Stimulated activated effector memory CD8-positive, alpha-beta T cell treated with anti-CD3 and anti-CD28 coated beads, Interleukin-12 subunit alpha, Interleukin-12 subunit beta, amount 100 ng/mL, for 72 hours (primary cell): ENCODE data around the gene GTF2H1.

Experiments
- ATAC-seq: fragments of 150-1000 bp; cut with Tn5 transposase; 2 replicates; pipeline ENCODE4 v1.10.0; 2021
- DNase-seq, 2 donors: peaks; one replicate each; pipeline ENCODE4 v3.0.0; 2021 to 2022; ENCODE audit warnings: low spot score in 2 of 2
- H3K27ac Mint-ChIP-seq: one replicate; pipeline ENCODE4 v1.8.0; 2022; ENCODE audit warnings: mild to moderate bottlenecking, mixed read lengths
- H3K36me3 Mint-ChIP-seq: one replicate; pipeline ENCODE4 v1.8.0; 2022; ENCODE audit warnings: mild to moderate bottlenecking, mixed read lengths
- H3K4me1 Mint-ChIP-seq: one replicate; pipeline ENCODE4 v1.8.0; 2022; ENCODE audit warnings: mixed read lengths
- H3K4me3 Mint-ChIP-seq: one replicate; pipeline ENCODE4 v1.8.0; 2022; ENCODE audit warnings: mild to moderate bottlenecking, mixed read lengths
- H3K9me3 Mint-ChIP-seq: one replicate; pipeline ENCODE4 v1.8.0; 2022; ENCODE audit warnings: mixed read lengths

The GTF2H1 gene

GRCh38 chr11:18321969-18322711 lies at the start of gene GTF2H1, which contains the start of gene HPS5:
Gene GTF2H1, plus strand, starts transcription at chr11:18322567. Its CDS starts 10,508 bp downstream, at chr11:18333075.
Gene HPS5, minus strand, starts transcription at chr11:18322140. Its CDS starts 4,282 bp downstream, at chr11:18317858.
- peak within 1 kb of the TSS; percentile 87 for H3K4me3 Mint-ChIP-seq
- peak within 1 kb of the TSS; percentile 99 for H3K27ac Mint-ChIP-seq
- no peaks in the 10 kb centered on the region for H3K9me3 Mint-ChIP-seq
- peak; percentile 96 for ATAC-seq
- DNase-seq: peak; percentile 89 to 98
- H3K36me3 Mint-ChIP-seq: peaks cover 56% of the 10 kb centered on the region
- peaks cover 53% of the 10 kb centered on the region for H3K4me1 Mint-ChIP-seq

- H3K4me1 Mint-ChIP-seq: peaks cover 8% of the 10 kb centered on the region
- no peaks in the 10 kb centered on the region for H3K9me3 Mint-ChIP-seq
- H3K36me3 Mint-ChIP-seq: peaks cover 42% of the 10 kb centered on the region
- H3K4me3 Mint-ChIP-seq: no peak overlapping the region
- ATAC-seq (no peak), DNase-seq (no peak)
- H3K27ac Mint-ChIP-seq: no peak overlapping the region
Observed at GRCh38 chr11:18277565-18278271, 44.6 kb upstream of the GTF2H1 start.

GRCh38 chr11:18280438-18281045 lies 41.8 kb upstream of the GTF2H1 start:
- Mint-ChIP-seq H3K27ac (peak overlapping the region; percentile 78), H3K4me1 (peaks cover 8% of the 10 kb centered on the region), H3K9me3 (no peaks in the 10 kb centered on the region), H3K4me3 (no peak overlapping the region), H3K36me3 (peaks cover 71% of the 10 kb centered on the region)
- DNase-seq: no peak
- ATAC-seq: peak; percentile 64

- Mint-ChIP-seq H3K36me3 (peaks cover 91% of the 10 kb centered on the region), H3K9me3 (no peaks in the 10 kb centered on the region), H3K4me3 (no peak overlapping the region), H3K4me1 (peaks cover 8% of the 10 kb centered on the region), H3K27ac (no peak overlapping the region)
- DNase-seq (no peak), ATAC-seq (no peak)
Observed at GRCh38 chr11:18282626-18283025, 39.7 kb upstream of the GTF2H1 start.

GRCh38 chr11:18285841-18286240 lies 36.5 kb upstream of the GTF2H1 start:
- Mint-ChIP-seq H3K36me3 (peaks cover 86% of the 10 kb centered on the region), H3K4me1 (peaks cover under 1% of the 10 kb centered on the region), H3K27ac (no peak overlapping the region), H3K4me3 (no peak overlapping the region), H3K9me3 (no peaks in the 10 kb centered on the region)
- no peak for DNase-seq
- ATAC-seq: no peak

- H3K4me1 Mint-ChIP-seq: no peaks in the 10 kb centered on the region
- no peak overlapping the region for H3K27ac Mint-ChIP-seq
Observed at GRCh38 chr11:18288911-18289310, 33.5 kb upstream of the GTF2H1 start.

GRCh38 chr11:18294862-18295261 lies 27.5 kb upstream of the GTF2H1 start:
- Mint-ChIP-seq H3K36me3 (peaks cover 94% of the 10 kb centered on the region), H3K4me1 (no peaks in the 10 kb centered on the region), H3K4me3 (no peak overlapping the region), H3K27ac (no peak overlapping the region), H3K9me3 (no peaks in the 10 kb centered on the region)
- peak; percentile 82 for ATAC-seq
- DNase-seq: no peak

More at GRCh38 chr11:18288911-18289310, 33.5 kb upstream of the GTF2H1 start:
- no peak overlapping the region for H3K4me3 Mint-ChIP-seq
- peaks cover 82% of the 10 kb centered on the region for H3K36me3 Mint-ChIP-seq
- no peak for DNase-seq
- no peak for ATAC-seq
- H3K9me3 Mint-ChIP-seq: no peaks in the 10 kb centered on the region

GRCh38 chr11:18295316-18295715 lies 27.1 kb upstream of the GTF2H1 start:
- Mint-ChIP-seq H3K27ac (no peak overlapping the region), H3K4me1 (no peaks in the 10 kb centered on the region), H3K4me3 (no peak overlapping the region), H3K36me3 (peaks cover 96% of the 10 kb centered on the region), H3K9me3 (no peaks in the 10 kb centered on the region)
- ATAC-seq (no peak), DNase-seq (no peak)

GRCh38 chr11:18299721-18300120 lies 22.6 kb upstream of the GTF2H1 start:
- no peak for ATAC-seq
- no peaks in the 10 kb centered on the region for H3K4me1 Mint-ChIP-seq

GRCh38 chr11:18304745-18305144 lies 17.6 kb upstream of the GTF2H1 start:
- Mint-ChIP-seq H3K27ac (no peak overlapping the region), H3K9me3 (no peaks in the 10 kb centered on the region), H3K36me3 (peaks cover 97% of the 10 kb centered on the region), H3K4me1 (no peaks in the 10 kb centered on the region), H3K4me3 (no peak overlapping the region)
- DNase-seq (no peak), ATAC-seq (no peak)

More at GRCh38 chr11:18299721-18300120, 22.6 kb upstream of the GTF2H1 start:
- no peak for DNase-seq
- Mint-ChIP-seq H3K27ac (no peak overlapping the region), H3K9me3 (no peaks in the 10 kb centered on the region), H3K36me3 (peaks cover 97% of the 10 kb centered on the region), H3K4me3 (no peak overlapping the region)

- Mint-ChIP-seq H3K36me3 (peaks cover 97% of the 10 kb centered on the region), H3K9me3 (no peaks in the 10 kb centered on the region), H3K27ac (peak overlapping the region; percentile 56), H3K4me3 (no peak overlapping the region), H3K4me1 (no peaks in the 10 kb centered on the region)
- ATAC-seq (no peak), DNase-seq (no peak)
Observed at GRCh38 chr11:18307461-18308139, 14.8 kb upstream of the GTF2H1 start.

- DNase-seq (no peak), ATAC-seq (no peak)
- Mint-ChIP-seq H3K4me1 (no peaks in the 10 kb centered on the region), H3K27ac (peak overlapping the region; percentile 56), H3K4me3 (no peak overlapping the region), H3K36me3 (peaks cover 94% of the 10 kb centered on the region), H3K9me3 (no peaks in the 10 kb centered on the region)
Observed at GRCh38 chr11:18308242-18308641, 14.1 kb upstream of the GTF2H1 start.

GRCh38 chr11:18309691-18310090 lies 12.7 kb upstream of the GTF2H1 start:
- peaks cover 80% of the 10 kb centered on the region for H3K36me3 Mint-ChIP-seq
- H3K27ac Mint-ChIP-seq: no peak overlapping the region
- DNase-seq (no peak), ATAC-seq (no peak)
- no peaks in the 10 kb centered on the region for H3K9me3 Mint-ChIP-seq
- H3K4me1 Mint-ChIP-seq: peaks cover 2% of the 10 kb centered on the region
- no peak overlapping the region for H3K4me3 Mint-ChIP-seq

- no peak for ATAC-seq
- Mint-ChIP-seq H3K36me3 (peaks cover 69% of the 10 kb centered on the region), H3K27ac (no peak overlapping the region), H3K9me3 (no peaks in the 10 kb centered on the region), H3K4me1 (peaks cover 8% of the 10 kb centered on the region), H3K4me3 (no peak overlapping the region)
- no peak for DNase-seq
Observed at GRCh38 chr11:18310800-18311340, 11.5 kb upstream of the GTF2H1 start.

- DNase-seq (no peak), ATAC-seq (no peak)
- H3K4me1 Mint-ChIP-seq: peaks cover 8% of the 10 kb centered on the region
- H3K9me3 Mint-ChIP-seq: no peaks in the 10 kb centered on the region
- H3K36me3 Mint-ChIP-seq: peaks cover 68% of the 10 kb centered on the region
- no peak overlapping the region for H3K4me3 Mint-ChIP-seq
- no peak overlapping the region for H3K27ac Mint-ChIP-seq
Observed at GRCh38 chr11:18312012-18312411, 10.4 kb upstream of the GTF2H1 start.
